Measurements from ENCODE around the gene PPRC1. TPM values are rescaled to one million over a fixed set of nuclear protein-coding genes. Genes with fewer than 3 reads are reported as not detected.

PPRC1 gene
- total RNA-seq, 1 donor from 2014 or later, result 38.3 TPM

DNA sequence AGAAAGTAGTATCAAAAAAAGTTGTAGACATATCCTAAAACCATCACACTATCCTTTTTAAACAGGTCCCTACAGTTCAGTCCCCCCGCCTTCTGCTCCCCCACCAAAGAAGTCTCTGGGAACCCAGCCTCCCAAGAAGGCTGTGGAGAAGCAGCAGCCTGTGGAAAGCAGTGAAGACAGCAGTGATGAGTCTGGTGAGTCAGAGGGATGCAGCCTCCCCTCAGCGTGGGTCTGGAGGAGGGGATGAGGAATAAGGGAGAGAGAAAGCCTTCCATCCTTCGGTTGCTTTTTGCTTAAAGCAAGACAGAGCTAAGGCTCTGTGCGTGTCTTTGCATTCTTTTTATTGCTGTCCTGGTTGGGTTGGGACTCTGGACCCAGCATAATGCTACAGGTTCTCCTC lies 27.0 kb downstream of the PPRC1 start:
- DNase-seq (no peak), ATAC-seq (no peak)
- intact Hi-C loops (cut with DNase I), result loop anchor here (10.0 kb wide), 1 partner anchor 195 kb away; no protein-coding TSS in a partner anchor
- H3K36me3 ChIP-seq, result peaks cover 87% of the 10 kb centered on the region
- no peaks in the 10 kb centered on the region for H3K27me3 ChIP-seq
- no peak overlapping the region for H3K4me3 ChIP-seq
- TF ChIP-seq, protein P1, sequence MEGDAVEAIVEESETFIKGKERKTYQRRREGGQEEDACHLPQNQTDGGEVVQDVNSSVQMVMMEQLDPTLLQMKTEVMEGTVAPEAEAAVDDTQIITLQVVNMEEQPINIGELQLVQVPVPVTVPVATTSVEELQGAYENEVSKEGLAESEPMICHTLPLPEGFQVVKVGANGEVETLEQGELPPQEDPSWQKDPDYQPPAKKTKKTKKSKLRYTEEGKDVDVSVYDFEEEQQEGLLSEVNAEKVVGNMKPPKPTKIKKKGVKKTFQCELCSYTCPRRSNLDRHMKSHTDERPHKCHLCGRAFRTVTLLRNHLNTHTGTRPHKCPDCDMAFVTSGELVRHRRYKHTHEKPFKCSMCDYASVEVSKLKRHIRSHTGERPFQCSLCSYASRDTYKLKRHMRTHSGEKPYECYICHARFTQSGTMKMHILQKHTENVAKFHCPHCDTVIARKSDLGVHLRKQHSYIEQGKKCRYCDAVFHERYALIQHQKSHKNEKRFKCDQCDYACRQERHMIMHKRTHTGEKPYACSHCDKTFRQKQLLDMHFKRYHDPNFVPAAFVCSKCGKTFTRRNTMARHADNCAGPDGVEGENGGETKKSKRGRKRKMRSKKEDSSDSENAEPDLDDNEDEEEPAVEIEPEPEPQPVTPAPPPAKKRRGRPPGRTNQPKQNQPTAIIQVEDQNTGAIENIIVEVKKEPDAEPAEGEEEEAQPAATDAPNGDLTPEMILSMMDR (IDR thresholded peaks at IDR 0.05), result no peak
- no peaks in the 10 kb centered on the region for H3K9me3 ChIP-seq
- no peaks in the 10 kb centered on the region for H3K4me1 ChIP-seq
- no peak overlapping the region for H3K27ac ChIP-seq

DNA sequence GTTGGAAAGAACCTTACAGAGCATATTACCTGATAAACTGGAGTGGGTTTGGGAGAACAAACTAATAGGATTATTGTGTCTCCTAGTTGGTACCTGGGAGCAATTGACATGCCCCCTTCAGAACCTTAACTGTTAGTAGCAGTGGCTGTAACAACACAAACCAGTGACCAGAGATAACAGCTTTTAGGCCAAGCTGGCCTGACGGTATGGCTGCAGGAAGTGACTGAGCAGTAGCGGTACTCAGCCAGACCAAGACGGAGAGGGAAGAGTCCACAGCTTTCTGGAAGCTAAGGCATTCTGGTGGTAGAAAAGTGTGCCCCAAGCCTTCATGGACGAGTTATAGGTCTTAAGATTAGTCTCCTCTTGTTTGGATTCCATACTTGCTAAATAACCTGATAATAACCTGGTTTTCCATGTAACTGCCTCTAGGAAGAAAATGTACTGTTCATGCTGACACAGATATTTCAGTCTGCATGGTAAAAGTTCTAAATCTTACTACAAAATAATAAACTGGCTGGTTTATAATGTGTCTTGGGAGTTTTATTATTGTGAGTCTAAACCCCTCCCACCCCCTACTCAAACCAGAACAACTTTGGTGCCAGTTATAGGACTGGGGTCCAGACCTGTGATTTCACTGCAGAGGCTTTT lies 30.6 kb downstream of the PPRC1 start:
- TF ChIP-seq, protein P1 (IDR thresholded peaks at IDR 0.05), result no peak
- H3K27ac ChIP-seq, result no peak overlapping the region
- ATAC-seq (no peak), DNase-seq (no peak)
- H3K4me1 ChIP-seq, result no peaks in the 10 kb centered on the region
- intact Hi-C loops (cut with DNase I), result loop anchor here (10.0 kb wide), 1 partner anchor 191 kb away; no protein-coding TSS in a partner anchor
- peaks cover 59% of the 10 kb centered on the region for H3K36me3 ChIP-seq
- no peaks in the 10 kb centered on the region for H3K27me3 ChIP-seq
- no peaks in the 10 kb centered on the region for H3K9me3 ChIP-seq
- H3K4me3 ChIP-seq, result no peak overlapping the region

DNA sequence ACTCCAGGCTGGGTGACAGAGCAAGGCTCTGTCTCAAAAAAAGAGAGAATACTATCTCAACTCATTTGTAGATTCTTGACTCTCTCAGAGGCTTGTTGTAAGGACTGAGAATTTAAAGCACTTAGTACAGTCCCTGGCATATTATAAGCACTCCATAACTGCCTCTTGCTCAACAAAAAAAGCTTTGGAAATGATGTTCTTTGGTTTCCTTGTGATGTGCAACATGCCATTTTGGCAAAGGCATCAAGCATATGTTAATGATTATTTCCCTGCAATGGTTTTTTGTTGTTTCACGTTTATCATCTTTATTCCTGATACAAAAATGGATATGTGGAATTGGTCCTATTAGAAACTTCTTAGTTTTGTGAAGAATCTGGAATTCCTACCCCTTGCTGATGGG lies 35.0 kb downstream of the PPRC1 start:
- H3K9me3 ChIP-seq, result no peaks in the 10 kb centered on the region
- peaks cover 15% of the 10 kb centered on the region for H3K36me3 ChIP-seq
- no peak for ATAC-seq
- no peaks in the 10 kb centered on the region for H3K27me3 ChIP-seq
- TF ChIP-seq, protein P1 (IDR thresholded peaks at IDR 0.05), result no peak
- DNase-seq, result no peak
- H3K4me1 ChIP-seq, result no peaks in the 10 kb centered on the region
- H3K27ac ChIP-seq, result no peak overlapping the region
- intact Hi-C loops (cut with DNase I), result loop anchor here (10.0 kb wide), 1 partner anchor 187 kb away; no protein-coding TSS in a partner anchor
- no peak overlapping the region for H3K4me3 ChIP-seq

DNA sequence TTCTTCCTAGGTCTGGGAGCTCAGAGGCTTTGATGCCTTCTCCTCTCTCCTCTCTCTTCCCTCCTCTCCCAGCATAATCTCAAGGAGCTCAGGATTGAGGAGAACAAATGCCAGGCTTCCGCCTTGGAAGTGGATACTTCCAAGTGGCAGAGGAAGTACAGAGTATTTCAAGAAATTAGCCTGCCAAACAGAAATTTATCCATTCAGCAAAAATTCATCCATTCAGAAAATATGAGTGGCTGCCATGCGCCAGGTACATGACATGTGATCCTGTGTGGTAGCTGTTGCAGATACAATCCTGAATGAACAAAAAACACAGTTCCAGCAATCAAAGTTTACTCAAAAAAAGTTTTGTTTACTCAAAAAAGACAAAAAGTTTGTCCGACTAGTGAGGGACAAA lies 37.8 kb downstream of the PPRC1 start:
- Histone ChIP-seq H3K4me1 (no peaks in the 10 kb centered on the region), H3K27ac (no peak overlapping the region), H3K27me3 (no peaks in the 10 kb centered on the region), H3K9me3 (no peaks in the 10 kb centered on the region), H3K4me3 (no peak overlapping the region), H3K36me3 (no peaks in the 10 kb centered on the region)
- ATAC-seq (no peak), DNase-seq (no peak)
- intact Hi-C loops (cut with DNase I), result no loop called here
- TF ChIP-seq, protein P1 (IDR thresholded peaks at IDR 0.05), result no peak

DNA sequence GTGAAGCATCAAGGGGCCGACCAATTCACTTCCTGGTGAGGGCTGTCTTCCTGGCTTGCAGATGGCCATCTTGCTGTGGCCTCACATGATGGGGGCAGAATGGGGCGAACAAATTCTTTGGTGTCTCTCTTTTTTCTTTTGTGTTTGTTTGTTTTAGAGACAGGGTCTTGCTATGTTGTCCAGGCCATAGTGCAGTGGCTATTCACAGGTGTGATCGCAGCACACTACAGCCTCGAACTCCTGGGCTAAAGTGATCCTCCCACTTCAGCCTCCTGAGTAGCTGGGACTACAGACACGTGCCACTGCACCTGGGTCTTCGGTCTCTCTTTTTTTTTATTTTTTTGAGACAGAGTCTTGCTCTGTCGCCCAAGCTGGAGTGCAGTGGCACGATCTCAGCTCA lies 39.4 kb downstream of the PPRC1 start:
- DNase-seq, result no peak
- no peak overlapping the region for H3K27ac ChIP-seq
- intact Hi-C loops (cut with DNase I), result no loop called here
- no peak overlapping the region for H3K4me3 ChIP-seq
- no peaks in the 10 kb centered on the region for H3K27me3 ChIP-seq
- no peaks in the 10 kb centered on the region for H3K9me3 ChIP-seq
- TF ChIP-seq, protein P1 (IDR thresholded peaks at IDR 0.05), result no peak
- H3K4me1 ChIP-seq, result no peaks in the 10 kb centered on the region
- no peak for ATAC-seq
- H3K36me3 ChIP-seq, result no peaks in the 10 kb centered on the region
